ENCODE results near the gene FTCD. TPM values are rescaled to one million over a fixed set of nuclear protein-coding genes. Genes with fewer than 3 reads are reported as not detected.

Gene FTCD
- total RNA-seq, 2 experiments from 2014 or later, result 0.16 to 0.23 TPM

- Mint-ChIP-seq H3K27ac (no peak overlapping the region), H3K4me1 (no peaks in the 10 kb centered on the region), H3K9me3 (ENCODE audit: low read depth) (no peaks in the 10 kb centered on the region), H3K27me3 (no peaks in the 10 kb centered on the region), H3K4me3 (no peak overlapping the region), H3K36me3 (ENCODE audit: low read depth) (peaks cover 1% of the 10 kb centered on the region)
- CTCF ChIA-PET, result interaction anchor here (0.6 kb wide), 1 partner anchor 108 kb away, joined by 3 read pairs; no protein-coding TSS in a partner anchor
- DNase-seq, result peak; percentile 3
- intact Hi-C loops (cut with DNase I, micrococcal nuclease), result no loop called here
- ATAC-seq, result no peak
- POLR2A ChIA-PET, result no interaction called here
Measured at GRCh38 chr21:46121286-46122221, 33.8 kb downstream of the FTCD start.

GRCh38 chr21:46120301-46121285 is 34.8 kb downstream of the FTCD start:
- no peaks in the 10 kb centered on the region for H3K4me1 Mint-ChIP-seq
- POLR2A ChIA-PET, result no interaction called here
- no peak overlapping the region for H3K27ac Mint-ChIP-seq
- H3K4me3 Mint-ChIP-seq, result no peak overlapping the region
- CTCF ChIA-PET, result interaction anchor here (0.6 kb wide), 1 partner anchor 107 kb away, joined by 3 read pairs; no protein-coding TSS in a partner anchor
- peaks cover 1% of the 10 kb centered on the region for H3K36me3 Mint-ChIP-seq (ENCODE audit: low read depth)
- no peaks in the 10 kb centered on the region for H3K27me3 Mint-ChIP-seq
- no peak for ATAC-seq
- no peaks in the 10 kb centered on the region for H3K9me3 Mint-ChIP-seq (ENCODE audit: low read depth)
- DNase-seq, result peak; percentile 2
- intact Hi-C loops (cut with DNase I, micrococcal nuclease), result no loop called here

DNA sequence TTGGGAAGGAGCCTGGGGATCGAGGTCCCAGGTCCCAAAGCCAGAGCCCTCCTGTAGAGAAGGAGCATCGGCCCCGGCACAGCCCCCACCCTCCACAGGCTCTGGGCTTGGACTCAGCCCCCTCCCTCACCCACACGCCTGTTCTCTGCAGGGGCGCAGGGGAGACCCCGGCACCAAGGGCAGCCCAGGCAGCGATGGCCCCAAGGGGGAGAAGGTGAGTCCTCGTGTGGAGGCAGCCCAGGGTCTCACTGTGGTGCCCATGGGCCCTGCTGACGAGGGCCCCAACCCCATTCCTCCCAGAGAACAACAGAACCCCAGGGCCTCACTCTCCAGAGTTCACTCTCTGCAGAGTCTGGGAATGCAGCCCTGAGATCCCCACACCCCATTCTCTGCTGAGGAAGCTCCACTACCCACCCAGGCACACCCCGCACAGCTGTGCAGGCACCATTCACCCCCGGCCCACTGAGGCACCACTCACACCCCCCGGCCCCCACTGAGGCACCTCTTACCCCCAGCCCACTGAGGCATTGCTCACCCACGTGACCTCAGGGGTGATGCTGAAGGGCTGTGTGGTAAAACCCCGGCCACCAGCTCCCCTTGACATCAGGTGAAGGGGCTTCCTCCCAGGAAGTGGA is 35.6 kb downstream of the FTCD start:
- no peaks in the 10 kb centered on the region for H3K4me1 Mint-ChIP-seq
- no peaks in the 10 kb centered on the region for H3K9me3 Mint-ChIP-seq (ENCODE audit: low read depth)
- peaks cover 1% of the 10 kb centered on the region for H3K36me3 Mint-ChIP-seq (ENCODE audit: low read depth)
- H3K4me3 Mint-ChIP-seq, result no peak overlapping the region
- POLR2A ChIA-PET, result no interaction called here
- ATAC-seq (no peak), DNase-seq (no peak)
- CTCF ChIA-PET, result no interaction called here
- no peaks in the 10 kb centered on the region for H3K27me3 Mint-ChIP-seq
- no peak overlapping the region for H3K27ac Mint-ChIP-seq
- intact Hi-C loops (cut with DNase I, micrococcal nuclease), result no loop called here

GRCh38 chr21:46119144-46119636 is 36.2 kb downstream of the FTCD start:
- H3K4me3 Mint-ChIP-seq, result no peak overlapping the region
- H3K27ac Mint-ChIP-seq, result no peak overlapping the region
- ATAC-seq, result no peak
- peaks cover 1% of the 10 kb centered on the region for H3K36me3 Mint-ChIP-seq (ENCODE audit: low read depth)
- ChIA-PET CTCF (no interaction called here), POLR2A (no interaction called here)
- no peaks in the 10 kb centered on the region for H3K4me1 Mint-ChIP-seq
- DNase-seq, result peak; percentile 2
- no peaks in the 10 kb centered on the region for H3K9me3 Mint-ChIP-seq (ENCODE audit: low read depth)
- intact Hi-C loops (cut with DNase I, micrococcal nuclease), result no loop called here
- H3K27me3 Mint-ChIP-seq, result no peaks in the 10 kb centered on the region

DNA sequence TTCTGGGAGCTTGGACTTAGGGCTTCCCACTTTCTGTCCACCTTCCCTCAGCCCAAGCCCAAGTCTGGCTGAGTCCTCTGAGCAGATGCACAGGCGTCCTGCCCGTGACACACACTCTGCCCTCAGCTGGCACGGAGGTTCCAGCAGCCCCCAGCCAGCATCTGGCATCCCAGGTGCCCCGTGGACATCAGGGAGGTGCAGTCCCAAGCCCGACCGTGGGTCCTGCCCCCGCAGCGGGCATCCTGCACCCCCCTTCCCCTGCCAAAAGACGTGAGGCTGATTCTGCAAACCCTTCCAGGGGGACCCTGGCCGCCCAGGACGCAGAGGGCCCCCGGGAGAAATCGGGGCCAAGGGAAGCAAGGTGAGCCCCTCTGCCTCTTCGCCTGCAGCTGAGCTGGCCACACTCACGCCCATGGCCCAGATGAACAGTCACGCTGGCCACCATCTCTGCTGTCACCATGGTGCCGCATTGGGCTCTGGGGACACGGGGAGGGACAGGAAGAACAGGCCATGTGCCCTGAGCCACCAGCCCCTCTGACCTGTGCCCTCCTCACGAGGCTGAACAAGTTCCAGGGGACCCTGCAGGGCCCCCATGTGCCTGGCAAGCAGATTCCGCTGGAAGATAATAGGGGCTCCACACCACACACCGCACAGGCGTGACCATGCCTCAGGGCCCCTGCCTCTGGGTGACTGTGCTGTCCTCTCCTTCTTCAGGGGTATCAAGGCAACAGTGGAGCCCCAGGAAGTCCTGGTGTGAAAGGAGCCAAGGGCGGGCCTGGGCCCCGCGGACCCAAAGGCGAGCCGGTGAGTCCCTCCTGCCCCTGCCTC is 36.8 kb downstream of the FTCD start:
- H3K27me3 Mint-ChIP-seq, result no peaks in the 10 kb centered on the region
- intact Hi-C loops (cut with DNase I, micrococcal nuclease), result no loop called here
- CTCF ChIA-PET, result no interaction called here
- POLR2A ChIA-PET, result no interaction called here
- no peak overlapping the region for H3K4me3 Mint-ChIP-seq
- no peak overlapping the region for H3K27ac Mint-ChIP-seq
- no peaks in the 10 kb centered on the region for H3K9me3 Mint-ChIP-seq (ENCODE audit: low read depth)
- H3K36me3 Mint-ChIP-seq (ENCODE audit: low read depth), result peaks cover 1% of the 10 kb centered on the region
- no peaks in the 10 kb centered on the region for H3K4me1 Mint-ChIP-seq
- DNase-seq, result peak; percentile 1
- ATAC-seq, result no peak

DNA sequence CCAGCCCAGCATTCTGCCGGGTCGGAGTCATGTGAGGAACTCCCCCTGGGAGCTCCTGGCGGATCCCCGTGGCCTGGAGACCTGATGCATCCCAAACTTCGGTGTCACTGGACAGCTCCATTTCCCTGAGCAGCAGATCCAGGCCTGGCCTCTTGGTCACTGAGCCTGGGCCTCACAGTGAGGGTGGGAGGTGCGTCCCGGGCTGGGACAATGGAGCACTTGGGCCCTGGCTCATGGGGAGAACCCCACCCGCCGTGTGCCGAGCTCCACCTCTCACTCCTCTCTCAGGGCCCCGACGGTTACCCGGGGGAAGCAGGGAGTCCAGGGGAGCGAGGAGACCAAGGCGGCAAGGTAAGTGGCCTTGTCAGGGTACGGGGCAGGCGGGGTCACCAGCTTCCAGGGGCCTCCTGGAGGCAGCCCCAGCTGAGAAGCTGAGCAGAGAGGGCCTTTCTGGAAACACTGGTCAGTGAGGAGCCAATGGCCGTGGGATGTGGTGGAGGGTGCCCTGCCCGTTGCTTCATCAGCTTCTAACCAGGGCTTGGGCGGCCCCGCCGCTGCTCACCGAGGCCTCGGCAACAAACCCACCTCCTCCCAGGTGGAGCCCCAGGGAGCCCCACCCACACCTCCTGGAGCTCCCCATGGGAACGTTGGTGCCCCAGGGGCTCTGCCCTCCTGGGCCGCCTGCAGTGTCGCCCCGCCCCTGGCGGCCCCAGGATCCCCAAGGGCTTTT is 37.6 kb downstream of the FTCD start:
- no peaks in the 10 kb centered on the region for H3K27me3 Mint-ChIP-seq
- no peak overlapping the region for H3K4me3 Mint-ChIP-seq
- H3K4me1 Mint-ChIP-seq, result no peaks in the 10 kb centered on the region
- POLR2A ChIA-PET, result interaction anchor here (0.6 kb wide), 1 partner anchor 25 kb away, joined by 3 read pairs; no protein-coding TSS in a partner anchor
- DNase-seq (peak; percentile 3), ATAC-seq (no peak)
- CTCF ChIA-PET, result no interaction called here
- intact Hi-C loops (cut with DNase I, micrococcal nuclease), result no loop called here
- H3K27ac Mint-ChIP-seq, result no peak overlapping the region
- H3K36me3 Mint-ChIP-seq (ENCODE audit: low read depth), result peaks cover 1% of the 10 kb centered on the region
- H3K9me3 Mint-ChIP-seq (ENCODE audit: low read depth), result no peaks in the 10 kb centered on the region

DNA sequence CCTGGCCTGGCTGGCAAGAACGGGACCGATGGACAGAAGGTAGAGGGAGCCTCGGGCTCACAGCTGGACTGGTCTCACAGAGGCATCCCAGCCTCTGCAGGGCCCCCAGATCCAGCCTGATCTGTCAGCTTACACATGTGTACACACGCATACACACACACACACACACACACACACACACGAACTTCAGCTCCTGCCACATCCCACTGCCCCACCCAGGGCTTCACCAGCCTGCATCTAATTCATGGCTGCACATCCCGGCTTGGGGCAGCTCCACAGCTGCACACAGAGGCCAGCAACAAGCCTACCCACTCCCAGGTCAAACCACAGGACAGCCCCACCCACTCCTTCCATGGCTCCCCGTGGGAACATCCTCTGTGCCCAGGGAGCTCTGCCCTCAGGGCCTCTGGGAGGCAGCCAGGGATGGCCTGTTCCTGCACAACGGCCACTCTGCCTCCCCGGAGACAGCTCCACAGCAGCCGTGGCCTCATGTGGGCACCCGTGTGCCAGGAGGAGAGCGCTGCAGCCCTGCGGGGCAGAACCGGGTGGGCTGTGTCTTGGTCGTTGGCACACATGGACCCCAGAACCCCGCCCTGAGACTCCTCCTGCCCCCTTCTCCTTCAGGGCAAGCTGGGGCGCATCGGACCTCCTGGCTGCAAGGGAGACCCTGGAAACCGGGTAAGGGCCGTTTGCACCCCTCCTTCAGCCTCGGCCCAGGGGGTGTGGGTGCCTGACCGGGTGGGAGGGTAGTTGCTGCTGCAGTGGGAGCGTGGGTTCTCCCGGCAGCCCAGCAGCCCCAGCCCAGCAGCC is 38.4 kb downstream of the FTCD start:
- H3K27me3 Mint-ChIP-seq, result no peaks in the 10 kb centered on the region
- H3K36me3 Mint-ChIP-seq (ENCODE audit: low read depth), result peaks cover 1% of the 10 kb centered on the region
- no peak overlapping the region for H3K4me3 Mint-ChIP-seq
- intact Hi-C loops (cut with DNase I, micrococcal nuclease), result no loop called here
- DNase-seq (peak; percentile 2), ATAC-seq (no peak)
- no peaks in the 10 kb centered on the region for H3K9me3 Mint-ChIP-seq (ENCODE audit: low read depth)
- H3K4me1 Mint-ChIP-seq, result no peaks in the 10 kb centered on the region
- ChIA-PET CTCF (interaction anchor here (0.6 kb wide), 1 partner anchor 55 kb away, joined by 3 read pairs; no protein-coding TSS in a partner anchor), POLR2A (interaction anchor here (0.6 kb wide), 1 partner anchor 26 kb away, joined by 3 read pairs; no protein-coding TSS in a partner anchor)
- H3K27ac Mint-ChIP-seq, result no peak overlapping the region

DNA sequence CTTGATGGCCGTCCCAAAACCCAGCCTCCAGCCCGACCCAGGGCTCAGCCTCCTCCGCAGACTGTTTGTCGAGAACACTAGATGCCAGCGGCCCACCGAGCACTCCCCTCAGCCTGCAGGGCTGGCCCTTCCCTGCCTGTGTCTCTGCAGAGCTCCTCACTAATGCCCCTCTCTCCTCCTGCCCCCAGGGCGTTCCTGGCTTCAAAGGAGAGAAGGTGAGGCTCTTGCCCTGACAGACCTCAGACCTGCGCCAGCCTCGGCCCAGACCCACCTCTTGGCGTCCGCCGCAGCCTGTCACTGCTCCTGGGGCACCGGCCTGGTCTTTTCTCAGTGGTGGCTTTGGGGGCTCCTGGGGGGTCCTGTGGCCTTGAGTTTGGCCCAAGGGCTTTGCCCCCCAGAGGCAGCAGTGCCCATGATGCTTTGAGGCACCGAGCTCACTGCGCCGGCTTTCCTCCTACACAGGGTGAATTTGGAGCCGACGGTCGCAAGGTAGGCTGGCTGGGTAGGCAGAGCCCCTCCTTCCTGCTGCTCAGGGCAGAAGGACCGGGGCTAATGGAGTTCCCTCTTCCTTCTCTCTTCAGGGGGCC is 39.1 kb downstream of the FTCD start:
- Mint-ChIP-seq H3K4me3 (no peak overlapping the region), H3K27me3 (no peaks in the 10 kb centered on the region), H3K4me1 (no peaks in the 10 kb centered on the region), H3K36me3 (ENCODE audit: low read depth) (peaks cover 1% of the 10 kb centered on the region), H3K27ac (no peak overlapping the region), H3K9me3 (ENCODE audit: low read depth) (no peaks in the 10 kb centered on the region)
- DNase-seq (peak; percentile 0), ATAC-seq (no peak)
- intact Hi-C loops (cut with DNase I, micrococcal nuclease), result no loop called here
- ChIA-PET POLR2A (no interaction called here), CTCF (interaction anchor here (0.6 kb wide), 1 partner anchor 54 kb away, joined by 3 read pairs; no protein-coding TSS in a partner anchor)

DNA sequence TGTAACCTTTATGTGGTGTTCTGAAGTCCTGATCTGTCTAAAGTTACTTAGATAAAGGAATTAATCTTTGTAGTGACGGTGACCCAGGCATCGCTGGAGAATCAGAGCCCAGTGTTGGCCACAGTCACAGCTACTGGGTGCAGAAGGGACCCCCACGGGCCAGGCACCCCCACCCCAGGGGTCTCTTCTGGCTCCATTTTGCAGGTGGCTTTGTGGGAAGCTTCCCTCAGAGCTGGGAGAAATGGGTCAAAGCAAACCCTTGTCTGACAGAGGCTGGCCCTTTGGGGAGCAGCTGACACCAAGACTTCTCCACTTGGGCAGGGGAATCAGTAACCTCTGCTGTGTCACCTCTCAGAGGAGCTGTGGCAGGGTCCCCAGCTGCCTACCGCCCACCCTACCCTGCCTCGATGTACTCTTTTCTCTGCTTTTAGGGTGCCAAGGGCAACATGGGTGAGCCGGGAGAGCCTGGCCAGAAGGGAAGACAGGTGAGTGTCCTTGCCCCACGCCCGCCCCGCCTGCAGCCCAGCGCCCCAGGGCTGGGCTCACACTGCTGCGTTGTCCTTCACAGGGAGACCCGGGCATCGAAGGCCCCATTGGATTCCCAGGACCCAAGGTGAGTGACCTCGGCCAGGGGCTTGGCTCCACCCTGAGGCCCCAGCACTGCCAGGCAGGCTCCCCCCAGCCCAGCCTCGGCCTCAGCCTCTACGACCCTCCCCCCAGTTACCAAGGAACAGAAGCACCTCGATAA is 39.8 kb downstream of the FTCD start:
- Mint-ChIP-seq H3K4me3 (no peak overlapping the region), H3K27ac (no peak overlapping the region), H3K27me3 (no peaks in the 10 kb centered on the region), H3K36me3 (ENCODE audit: low read depth) (peaks cover 1% of the 10 kb centered on the region), H3K4me1 (no peaks in the 10 kb centered on the region), H3K9me3 (ENCODE audit: low read depth) (no peaks in the 10 kb centered on the region)
- intact Hi-C loops (cut with DNase I, micrococcal nuclease), result no loop called here
- peak; percentile 1 for DNase-seq
- ChIA-PET CTCF (interaction anchor here (0.5 kb wide), 1 partner anchor 46 kb away, joined by 4 read pairs; no protein-coding TSS in a partner anchor), POLR2A (no interaction called here)
- no peak for ATAC-seq

Data from activated CD4-positive, alpha-beta T cell treated with anti-CD3 and anti-CD28 coated beads for 36 hours (primary cell).